Tongue (tissue), 3 donors: Measurements from ENCODE around the gene F8A3. TPM values are rescaled to one million over a fixed set of nuclear protein-coding genes. Genes with fewer than 3 reads are reported as not detected.
"Not testable (repeated sequence)": the region's sequence is repeated elsewhere in the genome, so short reads cannot be mapped to it uniquely, and the experiment has no call there.

Source experiments
- DNase-seq: peaks from one replicate; pipeline ENCODE4 v3.0.0-alpha.2; 2015
- small RNA-seq: library from RNA; depleted of rRNA; stranded (forward); fragments of <200 nt; gene quantifications from one replicate; pipeline ENCODE3, GENCODE V24; 2014; ENCODE audit warnings: low replicate concordance
- total RNA-seq: library from RNA; depleted of rRNA; stranded (reverse); fragments of >200 nt; gene quantifications from one replicate; pipeline ENCODE4 v1.2.3, GENCODE V29; 2014

F8A3 gene
- 1.9 TPM for total RNA-seq

- DNase-seq: not testable (repeated sequence)
These were observed at the start of gene F8A3 for GRCh38 chrX:155458471-155458870. Gene F8A3, minus strand, starts transcription at chrX:155458620. Its CDS starts 20 bp downstream, at chrX:155458600.

- DNase-seq: no peak
These were observed 46.9 kb upstream of the F8A3 start for GRCh38 chrX:155505296-155505695.

GRCh38 chrX:155495134-155495533, 36.7 kb upstream of the F8A3 start:
- DNase-seq: not testable (repeated sequence)

DNA sequence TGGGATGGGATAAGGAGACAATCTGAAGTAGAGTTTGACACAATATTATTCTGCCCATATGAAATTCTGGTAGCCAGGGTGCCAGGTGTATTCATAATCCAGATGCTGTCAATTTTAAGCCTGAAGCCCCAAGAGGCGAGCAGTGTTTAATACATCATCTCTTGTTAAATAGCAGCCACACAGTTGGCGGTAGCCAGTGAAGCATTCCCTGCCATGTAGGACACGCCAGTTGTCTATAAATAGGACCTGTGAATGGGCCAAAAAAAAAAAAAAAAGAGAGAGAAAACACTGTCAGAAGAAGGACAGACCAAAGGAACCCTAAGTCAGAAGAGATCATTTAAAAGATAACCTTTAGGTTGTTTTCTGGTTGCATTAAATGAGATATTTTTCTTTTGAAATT, 33.0 kb upstream of the F8A3 start:
- not testable (repeated sequence) for DNase-seq

GRCh38 chrX:155477136-155477535, 18.7 kb upstream of the F8A3 start:
- not testable (repeated sequence) for DNase-seq

DNA sequence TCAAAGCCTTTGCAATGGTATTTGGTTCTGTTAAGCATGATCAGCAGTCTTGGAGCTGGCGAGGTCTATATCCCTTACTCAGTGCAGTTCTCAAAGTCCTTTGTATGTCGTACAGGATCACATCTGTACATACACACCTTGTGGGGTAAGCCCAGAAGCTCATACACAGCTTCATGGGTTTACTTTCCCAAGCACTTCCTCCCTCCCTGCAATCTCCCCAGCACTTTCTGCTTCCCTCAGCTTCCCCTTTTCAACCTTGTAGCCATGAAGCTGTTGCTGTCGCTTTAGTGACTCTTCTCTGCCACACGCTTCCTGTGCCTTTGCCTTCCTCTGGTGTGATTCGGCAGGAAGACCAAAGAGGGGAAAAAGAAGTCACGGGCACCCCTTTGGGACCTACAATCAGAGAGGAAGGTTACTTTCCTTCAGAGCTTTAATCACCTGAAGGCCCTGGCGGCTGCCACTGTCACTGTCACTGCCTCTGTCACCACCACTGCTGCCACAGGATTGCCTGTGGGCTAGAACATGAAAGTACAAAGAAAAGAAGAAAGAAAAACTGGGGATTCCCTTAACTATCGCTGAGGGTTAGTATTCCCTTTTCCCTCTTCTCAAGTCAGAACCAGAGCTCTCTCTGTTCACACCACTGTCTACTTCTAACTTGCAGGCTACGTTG, 8.0 kb upstream of the F8A3 start:
- not testable (repeated sequence) for DNase-seq

DNA sequence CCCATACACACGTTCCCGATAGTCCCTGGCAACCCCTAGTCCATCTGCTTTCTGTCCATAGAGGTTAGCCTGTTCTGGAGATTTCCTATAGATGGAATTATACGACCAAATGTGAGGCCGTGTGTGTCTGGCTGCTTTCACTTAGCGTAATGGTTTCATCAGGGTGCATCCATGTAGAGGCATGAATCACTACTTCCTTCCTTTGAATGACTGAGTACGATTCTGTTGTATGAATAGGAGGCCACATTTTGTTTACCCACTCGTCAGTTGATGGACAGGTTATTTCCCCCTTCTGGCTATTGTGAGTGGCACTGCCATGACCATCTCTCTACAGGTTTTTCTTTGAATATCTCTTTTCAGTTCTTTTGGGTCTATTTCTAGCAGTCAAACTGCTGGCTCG, 2.1 kb upstream of the F8A3 start:
- DNase-seq: not testable (repeated sequence)

GRCh38 chrX:155457761-155458447, 516 bp downstream of the F8A3 start:
- not testable (repeated sequence) for DNase-seq

GRCh38 chrX:155441097-155441496, 17.3 kb downstream of the F8A3 start:
- DNase-seq: no peak

GRCh38 chrX:155435744-155436112, 22.7 kb downstream of the F8A3 start:
- DNase-seq: no peak

DNA sequence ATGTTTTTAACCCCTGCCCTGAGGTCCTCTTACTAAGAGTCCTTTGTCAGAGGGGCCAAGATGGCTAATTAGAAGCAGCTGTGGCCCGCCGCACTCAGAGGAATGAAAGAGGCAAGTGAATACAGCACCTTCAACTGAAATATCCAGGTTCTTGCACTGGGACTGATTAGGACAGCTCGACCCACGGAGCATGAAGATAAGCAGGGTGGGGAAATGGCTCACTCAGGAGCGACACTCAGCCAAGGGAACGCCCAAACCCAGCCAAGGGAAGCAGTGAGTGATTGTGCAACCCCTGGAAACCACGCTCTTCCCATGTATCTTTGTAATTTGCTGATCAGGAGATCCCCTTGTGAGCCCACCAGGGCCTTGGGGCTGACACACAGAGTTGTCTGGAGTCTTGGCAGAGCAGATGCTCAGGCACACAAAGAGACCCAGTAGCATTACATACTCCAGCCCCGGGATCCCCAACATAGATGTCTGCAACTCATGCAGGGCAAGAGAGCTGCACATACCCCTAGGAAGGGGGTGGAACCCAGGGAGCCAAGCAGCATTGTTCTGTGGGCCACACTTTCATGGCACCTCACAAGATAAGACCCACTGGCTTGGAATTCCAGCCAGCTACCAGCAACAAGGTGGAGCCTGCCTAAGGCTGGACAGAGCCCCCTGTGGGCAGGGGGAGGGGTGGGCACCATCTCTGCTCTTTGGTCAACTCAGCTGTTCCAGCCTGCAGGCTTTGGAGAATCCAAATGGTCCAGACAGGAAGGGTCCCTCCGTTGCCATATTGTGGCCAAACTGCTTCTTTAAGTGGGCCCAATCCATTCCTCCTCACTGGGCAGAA, 23.3 kb downstream of the F8A3 start:
- DNase-seq: peak; percentile 1

GRCh38 chrX:155417769-155418168, 40.7 kb downstream of the F8A3 start:
- no peak for DNase-seq

Small RNAs within 50 kb of the gene (small RNA-seq; reads per million reads assigned to genes)
- not detected for gene MIR1184-3

Other genes with a start within 250 kb of the F8A3 start
- gene VBP1, start 242.2 kb downstream of the F8A3 start, total RNA-seq: 72.4 TPM
- gene RAB39B, start 194.1 kb downstream of the F8A3 start, total RNA-seq: 0.51 TPM
- 7.6 TPM for gene CLIC2, start 124.0 kb downstream of the F8A3 start, total RNA-seq
- gene F8A2, start 76.5 kb downstream of the F8A3 start, total RNA-seq: not detected
- gene SPRY3, start 154.0 kb upstream of the F8A3 start, total RNA-seq: 1.2 TPM
- 30.0 TPM for gene TMLHE, start 154.3 kb upstream of the F8A3 start, total RNA-seq